HEK293 (cell line): ENCODE results near the gene MYO1G.

Experiments used
- CTCF ChIA-PET: fragments of 350-600 bp; formaldehyde crosslinking; extraction: SDS; loops from one replicate; lab custom pipeline; 2021; ENCODE audit warnings: antibody characterized with exemption; lab: Yijun Ruan, JAX
- POLR2A ChIA-PET: fragments of 300-600 bp; formaldehyde crosslinking; extraction: SDS; loops from one replicate; lab custom pipeline; 2020; ENCODE audit warnings: antibody characterized with exemption, inconsistent platforms; lab: Yijun Ruan, JAX
- H3K27ac ChIP-seq: fragments of 200-500 bp; sonication (Bioruptor generic); 2 replicates; pipeline ENCODE4 v1.5.1; 2014; ENCODE audit warnings: low read depth, low read length, control low read depth, inconsistent platforms; ENCODE audit errors: extremely low read depth
- H3K36me3 ChIP-seq, 2 experiments: fragments of 200-500 bp in 1 of 2; sonication (Bioruptor generic) in 1 of 2; 1 replicate in 1 of 2; 2 replicates in 1 of 2; pipeline ENCODE4 v1.5.1; 2014 to 2017; ENCODE audit warnings: inconsistent platforms in 2 of 2, low read length in 2 of 2; ENCODE audit not compliant: control insufficient read depth in 2 of 2, insufficient read depth in 1 of 2
- H3K4me1 ChIP-seq: fragments of 200-500 bp; sonication (Bioruptor generic); 2 replicates; pipeline ENCODE4 v1.5.1; 2014; ENCODE audit warnings: mild to moderate bottlenecking, low read length, inconsistent platforms; ENCODE audit not compliant: control insufficient read depth, insufficient read depth
- H3K4me3 ChIP-seq: 2 replicates; pipeline ENCODE4 v1.5.1; 2011; ENCODE audit warnings: low read depth, mild to moderate bottlenecking, control low read depth, low read length, moderate library complexity
- H3K9me3 ChIP-seq: fragments of 200-500 bp; sonication (Bioruptor generic); 2 replicates; pipeline ENCODE4 v1.5.1; 2014; ENCODE audit warnings: low read depth, low read length, inconsistent platforms; ENCODE audit not compliant: control insufficient read depth, insufficient read depth
- EGR2 ChIP-seq: fragments of 450-650 bp; formaldehyde crosslinking; IDR thresholded peaks from 2 replicates; pipeline ENCODE4 v1.5.1; 2016; ENCODE audit warnings: low read depth, missing biosample characterization, missing genetic modification characterization
- GLI4 ChIP-seq: fragments of 450-650 bp; formaldehyde crosslinking; IDR thresholded peaks from 2 replicates; pipeline ENCODE4 v1.5.1; 2016; ENCODE audit warnings: missing biosample characterization, missing genetic modification characterization
- GLIS2 ChIP-seq: fragments of 450-650 bp; formaldehyde crosslinking; IDR thresholded peaks from 2 replicates; pipeline ENCODE4 v1.5.1; 2016; ENCODE audit warnings: missing biosample characterization, missing genetic modification characterization
- IKZF3 ChIP-seq: fragments of 450-650 bp; IDR thresholded peaks from 2 replicates; pipeline ENCODE4 v1.5.0; 2018; ENCODE audit warnings: missing biosample characterization, mild to moderate bottlenecking, missing genetic modification characterization, moderate library complexity
- KLF9 ChIP-seq: fragments of 450-650 bp; formaldehyde crosslinking; IDR thresholded peaks from 2 replicates; pipeline ENCODE4 v1.5.1; 2016; ENCODE audit warnings: missing biosample characterization, missing genetic modification characterization, low read depth
- MEIS1 ChIP-seq: sonication (generic); formaldehyde crosslinking; IDR thresholded peaks from 2 replicates; pipeline ENCODE4 v1.8.1; 2022; ENCODE audit warnings: missing genetic modification reagents, mild to moderate bottlenecking, borderline replicate concordance
- MZF1 ChIP-seq: fragments of 450-650 bp; formaldehyde crosslinking; IDR thresholded peaks from 2 replicates; pipeline ENCODE4 v1.5.1; 2017; ENCODE audit warnings: missing biosample characterization, missing genetic modification characterization, borderline replicate concordance
- TRIM28 ChIP-seq: IDR thresholded peaks from 2 replicates; pipeline ENCODE4 v1.6.1; 2011; ENCODE audit warnings: low read length, control low read depth, borderline replicate concordance
- YY2 ChIP-seq: fragments of 450-650 bp; formaldehyde crosslinking; IDR thresholded peaks from 2 replicates; pipeline ENCODE4 v1.5.1; 2016; ENCODE audit warnings: missing biosample characterization, missing genetic modification characterization
- ZBTB20 ChIP-seq: fragments of 450-650 bp; formaldehyde crosslinking; IDR thresholded peaks from 2 replicates; pipeline ENCODE4 v1.5.1; 2016; ENCODE audit warnings: missing biosample characterization, missing genetic modification characterization
- ZEB2 ChIP-seq: fragments of 450-650 bp; formaldehyde crosslinking; IDR thresholded peaks from 2 replicates; pipeline ENCODE4 v1.5.1; 2016; ENCODE audit warnings: missing biosample characterization, missing genetic modification characterization
- ZFHX2 ChIP-seq: fragments of 450-650 bp; formaldehyde crosslinking; conservative IDR thresholded peaks from 2 replicates; pipeline ENCODE4 v1.5.1; 2016; ENCODE audit warnings: missing biosample characterization, missing genetic modification characterization
- ZNF112 ChIP-seq: fragments of 450-650 bp; formaldehyde crosslinking; IDR thresholded peaks from 2 replicates; pipeline ENCODE4 v1.5.0; 2017; ENCODE audit warnings: missing biosample characterization, missing genetic modification characterization
- ZNF2 ChIP-seq: fragments of 450-650 bp; formaldehyde crosslinking; IDR thresholded peaks from 2 replicates; pipeline ENCODE4 v1.5.1; 2016; ENCODE audit warnings: missing biosample characterization, missing genetic modification characterization
- ZNF211 ChIP-seq: fragments of 450-650 bp; formaldehyde crosslinking; IDR thresholded peaks from 2 replicates; pipeline ENCODE4 v1.5.1; 2016; ENCODE audit warnings: low read depth, missing biosample characterization, missing genetic modification characterization
- ZNF23 ChIP-seq: fragments of 450-650 bp; formaldehyde crosslinking; IDR thresholded peaks from 2 replicates; pipeline ENCODE4 v1.5.1; 2016; ENCODE audit warnings: missing biosample characterization, missing genetic modification characterization, borderline replicate concordance
- ZNF24 ChIP-seq: fragments of 450-650 bp; formaldehyde crosslinking; IDR thresholded peaks from 2 replicates; pipeline ENCODE4 v1.5.1; 2016; ENCODE audit warnings: missing biosample characterization, missing genetic modification characterization
- ZNF292 ChIP-seq: fragments of 450-650 bp; formaldehyde crosslinking; IDR thresholded peaks from 2 replicates; pipeline ENCODE4 v1.5.1; 2016; ENCODE audit warnings: low read depth, missing biosample characterization, missing genetic modification characterization, borderline replicate concordance
- ZNF37A ChIP-seq: fragments of 450-650 bp; IDR thresholded peaks from 2 replicates; pipeline ENCODE4 v1.5.1; 2018; ENCODE audit warnings: missing biosample characterization, missing genetic modification characterization
- ZNF416 ChIP-seq: fragments of 450-650 bp; formaldehyde crosslinking; IDR thresholded peaks from 2 replicates; pipeline ENCODE4 v1.5.1; 2016; ENCODE audit warnings: missing biosample characterization, missing genetic modification characterization
- ZNF514 ChIP-seq: fragments of 450-650 bp; formaldehyde crosslinking; IDR thresholded peaks from 2 replicates; pipeline ENCODE4 v1.5.1; 2016; ENCODE audit warnings: missing biosample characterization, missing genetic modification characterization
- ZNF747 ChIP-seq: fragments of 450-650 bp; formaldehyde crosslinking; IDR thresholded peaks from 2 replicates; pipeline ENCODE4 v1.5.1; 2016; ENCODE audit warnings: missing biosample characterization, missing genetic modification characterization
- ZNF830 ChIP-seq: fragments of 450-650 bp; IDR thresholded peaks from 2 replicates; pipeline ENCODE4 v1.5.0; 2018; ENCODE audit warnings: missing biosample characterization, missing genetic modification characterization, low read depth, mild to moderate bottlenecking, moderate library complexity
- TF ChIP-seq, protein P1 (sequence below): fragments of 450-650 bp; IDR thresholded peaks from 2 replicates; pipeline ENCODE4 v1.5.1; 2018; ENCODE audit warnings: missing biosample characterization, mild to moderate bottlenecking, missing genetic modification characterization
- TF ChIP-seq, protein P2 (sequence below): fragments of 450-650 bp; formaldehyde crosslinking; IDR thresholded peaks from 2 replicates; pipeline ENCODE4; 2016; ENCODE audit warnings: missing biosample characterization, missing genetic modification characterization
- TF ChIP-seq, protein P3 (sequence below): fragments of 450-650 bp; formaldehyde crosslinking; IDR thresholded peaks from 2 replicates; pipeline ENCODE4 v1.5.1; 2016; ENCODE audit warnings: missing biosample characterization, missing genetic modification characterization

The MYO1G gene

DNA sequence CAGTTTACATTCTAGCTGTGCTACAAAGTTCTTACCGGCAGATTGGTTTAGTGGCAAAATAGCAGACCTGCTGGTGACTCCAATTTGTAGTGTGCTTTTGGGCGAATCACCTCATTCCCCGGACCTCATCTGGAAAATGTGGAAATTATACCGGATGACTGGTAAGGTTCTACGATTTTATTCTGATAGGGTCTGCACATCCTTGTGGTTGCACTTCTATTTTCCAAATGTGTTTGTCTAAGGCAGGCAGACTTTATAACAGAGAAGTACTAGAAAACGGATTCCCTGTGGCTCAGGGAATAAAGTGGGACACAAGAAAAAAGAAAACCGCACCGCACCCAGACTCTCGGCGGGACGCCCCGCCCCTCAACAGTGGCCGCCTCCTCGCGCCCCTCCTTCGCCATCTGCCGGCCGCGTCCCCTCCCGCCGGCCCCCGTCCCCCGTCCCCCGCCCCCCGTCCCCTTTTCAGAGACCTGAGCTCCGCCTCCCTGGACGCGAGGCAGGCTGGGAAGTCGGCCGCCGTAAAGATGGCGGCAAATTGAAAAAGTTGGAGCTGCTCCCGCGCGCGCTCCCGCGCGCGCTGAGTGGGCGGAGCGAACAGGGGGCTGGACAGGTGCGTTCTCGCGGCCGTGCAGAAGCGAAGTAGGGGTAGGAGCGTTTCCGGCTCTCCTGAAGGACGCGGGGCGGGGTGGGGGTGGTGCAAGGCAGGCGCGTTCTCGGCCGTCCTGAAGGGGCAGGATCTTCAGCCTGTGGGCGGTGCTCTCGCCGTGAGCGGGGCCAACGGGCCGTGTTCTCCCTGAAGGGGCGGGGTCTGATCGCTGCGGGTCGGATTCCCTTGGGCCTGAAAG, 20.7 kb upstream of the MYO1G start (continued):
- TF ChIP-seq, protein P1, sequence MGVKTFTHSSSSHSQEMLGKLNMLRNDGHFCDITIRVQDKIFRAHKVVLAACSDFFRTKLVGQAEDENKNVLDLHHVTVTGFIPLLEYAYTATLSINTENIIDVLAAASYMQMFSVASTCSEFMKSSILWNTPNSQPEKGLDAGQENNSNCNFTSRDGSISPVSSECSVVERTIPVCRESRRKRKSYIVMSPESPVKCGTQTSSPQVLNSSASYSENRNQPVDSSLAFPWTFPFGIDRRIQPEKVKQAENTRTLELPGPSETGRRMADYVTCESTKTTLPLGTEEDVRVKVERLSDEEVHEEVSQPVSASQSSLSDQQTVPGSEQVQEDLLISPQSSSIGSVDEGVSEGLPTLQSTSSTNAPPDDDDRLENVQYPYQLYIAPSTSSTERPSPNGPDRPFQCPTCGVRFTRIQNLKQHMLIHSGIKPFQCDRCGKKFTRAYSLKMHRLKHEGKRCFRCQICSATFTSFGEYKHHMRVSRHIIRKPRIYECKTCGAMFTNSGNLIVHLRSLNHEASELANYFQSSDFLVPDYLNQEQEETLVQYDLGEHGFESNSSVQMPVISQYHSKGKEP (tag by site-specific recombination), result no peak
- TF ChIP-seq ZNF2 (tag by site-specific recombination) (no peak), ZNF416 (tag by site-specific recombination) (no peak), EGR2 (tag by site-specific recombination) (peak; percentile 50; the same call in 1 of the 2 replicates), KLF9 (tag by site-specific recombination) (peak; percentile 48), ZBTB20 (tag by site-specific recombination) (no peak), ZNF37A (no peak)
- TF ChIP-seq, all 188 proteins: peak for 21

DNA sequence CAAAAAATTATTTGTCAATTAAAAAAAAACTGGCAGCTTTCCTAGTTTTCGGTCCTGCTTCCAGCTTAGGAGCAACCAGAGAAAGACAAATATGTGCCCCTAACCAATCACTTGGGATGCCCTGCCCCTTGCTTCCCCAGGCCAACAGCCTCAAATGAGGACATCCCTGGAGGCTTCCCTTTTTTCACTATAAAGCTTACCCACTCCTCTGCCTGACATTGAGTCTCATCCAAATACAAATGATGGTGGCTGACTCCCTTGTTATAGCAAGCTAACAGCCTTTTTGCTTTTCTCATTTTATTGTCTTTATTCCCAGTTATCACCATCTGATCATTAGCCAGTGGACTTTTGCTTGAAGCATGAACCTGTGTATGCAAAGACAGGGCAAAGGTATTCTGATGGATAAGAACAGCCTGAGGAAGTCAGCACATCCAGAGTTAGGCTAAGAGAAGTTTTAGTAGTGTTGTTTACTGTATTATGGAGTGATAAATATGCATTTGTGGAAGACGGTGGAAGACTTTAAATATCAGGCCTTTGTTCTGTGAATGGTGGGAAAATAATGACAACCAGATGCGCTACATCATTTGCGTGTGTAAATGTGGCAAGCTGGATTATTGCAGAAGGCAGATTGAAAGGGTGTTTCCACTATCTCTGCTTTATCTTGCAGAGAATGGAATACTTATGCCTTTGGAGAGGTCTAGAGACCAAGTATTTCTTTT, 19.5 kb upstream of the MYO1G start:
- CTCF ChIA-PET, result interaction anchor here (0.6 to 1.6 kb wide), 6 partner anchors 12 to 758 kb away, joined by 3 to 6 read pairs (median 3); no protein-coding TSS in a partner anchor
- Histone ChIP-seq H3K4me1 (peaks cover 5% of the 10 kb centered on the region; the same call in 1 of the 2 replicates), H3K9me3 (no peaks in the 10 kb centered on the region), H3K36me3 (no peaks in the 10 kb centered on the region; a peak in 1 of 3 replicates), H3K4me3 (no peak overlapping the region), H3K27ac (no peak overlapping the region)
- no peak for TF ChIP-seq ZNF23 (tag by site-specific recombination)
- TF ChIP-seq TRIM28, result no peak
- no peak for TF ChIP-seq ZNF747
- no peak for TF ChIP-seq ZNF514
- no peak for TF ChIP-seq ZEB2
- TF ChIP-seq YY2 (tag by site-specific recombination), result no peak
- no peak for TF ChIP-seq GLI4 (tag by site-specific recombination)
- POLR2A ChIA-PET, result interaction anchor here (2.9 to 3.3 kb wide), 2 partner anchors 16 to 25 kb away, joined by 13 to 21 read pairs; no protein-coding TSS in a partner anchor

DNA sequence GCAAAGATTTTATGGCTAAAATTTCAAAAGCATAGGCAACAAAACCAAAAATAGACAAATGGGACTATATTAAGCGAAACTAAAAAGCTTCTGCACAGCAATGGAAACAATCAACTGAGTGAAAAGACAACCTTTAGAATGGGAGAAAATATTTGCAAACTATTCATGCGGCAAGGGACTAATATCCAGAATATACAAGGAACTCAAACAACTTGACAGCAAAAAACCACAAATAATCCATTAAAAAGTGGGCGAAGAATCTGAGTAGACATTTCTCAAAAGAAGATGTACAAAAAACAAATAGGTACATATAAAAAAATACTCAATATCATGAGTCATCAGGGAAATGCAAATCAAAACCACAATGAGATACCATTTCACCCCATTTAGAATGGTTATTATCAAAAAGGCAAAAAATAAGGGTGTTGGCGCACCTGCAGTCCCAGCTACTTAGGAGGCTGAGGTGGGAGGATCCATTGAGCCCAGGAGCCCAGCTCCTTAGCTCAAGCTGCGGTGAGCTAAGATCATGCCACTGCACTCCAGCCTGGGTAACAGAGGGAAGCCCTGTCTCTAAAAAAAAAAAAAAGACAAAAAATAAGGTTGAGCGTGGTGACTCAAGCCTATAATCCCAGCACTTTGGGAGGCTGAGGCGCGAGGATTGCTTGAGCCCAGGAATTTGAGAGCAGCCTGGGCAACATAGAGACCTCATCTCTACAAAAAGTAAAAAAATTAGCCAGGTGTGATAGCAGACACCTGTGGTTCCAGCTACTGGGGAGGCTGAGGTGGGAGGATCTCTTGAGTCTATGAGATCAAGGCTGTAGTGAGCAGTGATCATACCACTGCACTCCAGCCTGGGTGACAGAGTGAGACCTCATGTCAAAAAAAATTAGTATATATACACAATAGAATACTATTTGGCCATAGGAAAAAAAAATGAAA, 17.0 kb upstream of the MYO1G start:
- no peaks in the 10 kb centered on the region for H3K9me3 ChIP-seq
- H3K36me3 ChIP-seq, result no peaks in the 10 kb centered on the region
- no peak overlapping the region for H3K4me3 ChIP-seq
- H3K4me1 ChIP-seq, result no peaks in the 10 kb centered on the region
- H3K27ac ChIP-seq, result no peak overlapping the region
- ChIA-PET POLR2A (interaction anchor here (0.6 to 2.9 kb wide), 3 partner anchors 10 to 244 kb away, joined by 3 to 13 read pairs (median 4); no protein-coding TSS in a partner anchor), CTCF (interaction anchor here (0.6 to 1.4 kb wide), 4 partner anchors 7 to 22 kb away, joined by 3 to 10 read pairs (median 3); no protein-coding TSS in a partner anchor)
- TF ChIP-seq ZNF514 (no peak), ZNF292 (tag by site-specific recombination) (no peak), MZF1 (tag by site-specific recombination) (no peak), ZNF24 (no peak), ZNF211 (tag by site-specific recombination) (no peak), ZNF830 (tag by site-specific recombination) (no peak), ZFHX2 (tag by site-specific recombination) (no peak), GLIS2 (tag by site-specific recombination) (no peak), ZNF112 (tag by site-specific recombination) (no peak), IKZF3 (tag by site-specific recombination) (no peak), MEIS1 (no peak)
- TF ChIP-seq, protein P2, sequence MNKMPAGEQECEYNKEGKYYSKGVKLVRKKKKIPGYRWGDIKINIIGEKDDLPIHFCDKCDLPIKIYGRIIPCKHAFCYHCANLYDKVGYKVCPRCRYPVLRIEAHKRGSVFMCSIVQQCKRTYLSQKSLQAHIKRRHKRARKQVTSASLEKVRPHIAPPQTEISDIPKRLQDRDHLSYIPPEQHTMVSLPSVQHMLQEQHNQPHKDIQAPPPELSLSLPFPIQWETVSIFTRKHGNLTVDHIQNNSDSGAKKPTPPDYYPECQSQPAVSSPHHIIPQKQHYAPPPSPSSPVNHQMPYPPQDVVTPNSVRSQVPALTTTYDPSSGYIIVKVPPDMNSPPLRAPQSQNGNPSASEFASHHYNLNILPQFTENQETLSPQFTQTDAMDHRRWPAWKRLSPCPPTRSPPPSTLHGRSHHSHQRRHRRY (tag by site-specific recombination), result no peak
- TF ChIP-seq, protein P3, sequence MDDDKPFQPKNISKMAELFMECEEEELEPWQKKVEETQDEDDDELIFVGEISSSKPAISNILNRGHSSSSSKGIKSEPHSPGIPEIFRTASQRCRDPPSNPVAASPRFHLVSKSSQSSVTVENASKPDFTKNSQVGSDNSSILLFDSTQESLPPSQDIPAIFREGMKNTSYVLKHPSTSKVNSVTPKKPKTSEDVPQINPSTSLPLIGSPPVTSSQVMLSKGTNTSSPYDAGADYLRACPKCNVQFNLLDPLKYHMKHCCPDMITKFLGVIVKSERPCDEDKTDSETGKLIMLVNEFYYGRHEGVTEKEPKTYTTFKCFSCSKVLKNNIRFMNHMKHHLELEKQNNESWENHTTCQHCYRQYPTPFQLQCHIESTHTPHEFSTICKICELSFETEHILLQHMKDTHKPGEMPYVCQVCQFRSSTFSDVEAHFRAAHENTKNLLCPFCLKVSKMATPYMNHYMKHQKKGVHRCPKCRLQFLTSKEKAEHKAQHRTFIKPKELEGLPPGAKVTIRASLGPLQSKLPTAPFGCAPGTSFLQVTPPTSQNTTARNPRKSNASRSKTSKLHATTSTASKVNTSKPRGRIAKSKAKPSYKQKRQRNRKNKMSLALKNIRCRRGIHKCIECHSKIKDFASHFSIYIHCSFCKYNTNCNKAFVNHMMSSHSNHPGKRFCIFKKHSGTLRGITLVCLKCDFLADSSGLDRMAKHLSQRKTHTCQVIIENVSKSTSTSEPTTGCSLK (tag by site-specific recombination), result no peak
